ENCODE measurements around the gene TMEM63A.
"Not testable (repeated sequence)": the region's sequence is repeated elsewhere in the genome, so short reads cannot be mapped to it uniquely, and the experiment has no call there.

The TMEM63A gene

DNA sequence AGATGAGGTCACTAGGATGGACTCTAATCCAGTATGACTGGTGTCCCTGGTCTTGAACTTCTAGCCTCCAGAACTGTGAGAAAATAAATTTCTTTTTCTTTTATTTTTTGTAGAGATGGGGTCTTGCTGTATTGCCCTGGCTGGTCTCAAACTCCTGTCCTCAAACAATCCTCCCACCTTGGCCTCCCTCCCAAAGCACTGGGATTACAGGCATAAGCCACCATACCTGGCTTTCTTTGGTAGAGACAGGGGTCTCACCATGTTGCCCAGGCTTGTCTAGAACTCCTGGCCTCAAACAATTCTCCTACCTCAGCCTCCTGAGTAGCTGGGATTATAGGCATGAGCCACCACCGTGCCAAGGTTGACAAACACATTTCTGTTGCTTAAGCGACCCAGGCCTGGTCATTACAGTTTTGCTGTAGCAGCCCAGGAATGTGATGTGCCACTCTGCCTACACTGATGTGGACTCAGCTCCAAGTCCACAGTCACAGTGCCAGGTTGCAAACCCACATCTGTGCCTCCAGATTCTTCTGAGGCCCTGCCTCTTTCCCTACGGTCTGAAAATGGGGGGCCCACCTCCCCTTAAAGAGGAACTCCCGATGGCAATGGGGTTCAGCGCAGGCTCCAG, 25.9 kb upstream of the TMEM63A start:
- DNase-seq, result no peak

DNA sequence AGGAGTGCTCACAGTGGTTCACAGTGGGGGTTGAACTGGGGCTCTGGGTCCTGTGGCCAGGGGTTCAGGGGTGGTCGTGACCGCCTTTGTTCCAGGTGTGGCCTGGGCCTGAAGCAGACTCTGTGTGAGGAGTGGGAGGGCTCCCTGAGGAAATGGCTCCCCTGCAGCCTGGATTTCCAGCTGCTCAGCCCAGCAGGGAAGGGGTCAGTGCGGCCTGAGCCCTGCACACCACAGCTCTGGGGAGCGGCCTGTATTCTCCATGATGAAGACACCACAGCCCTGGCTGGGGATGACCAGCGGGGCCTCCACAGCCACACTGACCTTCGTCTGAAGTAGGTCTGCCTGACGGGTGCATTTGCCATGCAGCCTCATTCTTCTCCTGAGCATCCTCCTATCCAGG, 25.2 kb upstream of the TMEM63A start:
- no peak for DNase-seq

DNA sequence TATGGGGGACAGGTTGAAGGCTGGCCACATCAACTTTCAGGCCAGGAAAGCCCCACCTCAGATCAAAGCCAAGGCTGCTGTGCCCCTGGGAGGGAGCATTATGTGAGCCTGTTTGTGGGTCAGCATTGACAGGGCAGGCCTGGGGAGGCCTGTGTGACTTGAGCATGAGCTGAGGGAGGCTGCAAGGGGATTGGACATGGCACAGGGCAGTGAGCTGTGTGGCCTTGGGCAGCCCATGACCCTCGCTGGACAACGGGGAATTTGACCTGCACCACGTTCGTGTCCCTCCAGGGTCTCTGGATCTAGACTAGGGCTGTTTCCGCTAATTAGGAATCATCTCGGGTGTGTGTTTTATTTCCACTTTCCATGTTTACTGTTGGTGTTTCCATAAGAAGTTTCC, 24.3 kb upstream of the TMEM63A start:
- no peak for DNase-seq

DNA sequence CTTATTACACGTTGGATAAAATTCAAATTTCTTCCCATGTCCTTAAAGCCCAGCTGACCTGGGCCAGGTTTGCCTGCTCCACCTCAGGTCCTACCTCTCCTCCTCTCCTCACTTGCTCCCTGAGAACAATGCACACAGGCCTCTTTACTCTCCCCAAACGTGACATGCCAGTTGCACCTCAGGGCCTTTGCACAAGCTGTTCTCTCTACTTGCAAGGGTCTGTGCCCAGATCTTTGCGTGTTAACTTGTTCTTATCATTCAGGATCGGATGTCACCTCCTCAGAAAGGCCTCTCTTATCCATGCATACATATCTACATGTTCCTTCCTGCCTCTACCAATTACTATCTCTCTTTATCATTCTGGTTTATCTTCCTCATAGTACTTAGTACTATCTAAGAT, 21.4 kb upstream of the TMEM63A start:
- no peak for DNase-seq

DNA sequence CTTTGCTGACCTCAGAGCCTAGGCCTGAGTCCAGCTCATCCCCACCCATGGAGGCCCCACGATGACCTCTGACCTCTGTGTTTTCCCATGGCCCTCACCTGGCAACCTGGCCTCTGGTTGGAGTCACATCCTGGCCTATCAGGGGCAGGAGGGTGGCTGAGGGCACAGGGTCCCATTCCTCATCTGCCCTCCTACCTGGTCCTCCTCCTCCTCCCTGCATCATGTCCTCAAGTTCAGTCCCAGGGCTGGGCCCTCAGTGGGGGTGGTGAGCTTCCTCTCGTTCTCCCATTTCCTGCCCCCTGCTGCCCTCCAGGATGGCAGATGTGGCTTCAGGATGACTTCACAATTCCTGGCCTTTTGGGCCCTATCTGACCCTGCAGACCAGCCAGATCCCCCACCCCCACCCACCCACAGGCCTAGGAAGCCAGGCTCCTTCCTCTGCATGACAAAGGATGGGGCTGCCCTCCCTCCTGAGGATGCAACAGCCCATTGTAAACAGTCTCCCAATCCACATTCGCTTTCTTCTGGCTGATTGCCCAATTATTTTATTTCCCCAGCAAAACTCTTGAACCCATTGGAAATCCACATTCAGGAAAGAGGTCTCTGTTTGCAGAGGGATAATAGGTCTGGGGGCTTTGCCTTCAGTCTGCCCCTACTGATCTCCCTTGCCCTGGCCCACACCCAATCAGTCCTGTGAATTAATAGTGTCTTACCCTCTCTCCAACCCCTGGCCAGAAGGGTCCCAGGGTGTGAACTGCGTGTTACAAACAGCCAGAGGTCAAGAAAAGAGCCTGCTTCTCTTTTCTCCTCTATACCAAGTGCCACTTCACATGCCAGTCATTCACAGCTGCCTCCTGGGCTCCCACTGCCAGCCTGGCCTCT, 17.1 kb upstream of the TMEM63A start:
- DNase-seq, result peak; percentile 33

DNA sequence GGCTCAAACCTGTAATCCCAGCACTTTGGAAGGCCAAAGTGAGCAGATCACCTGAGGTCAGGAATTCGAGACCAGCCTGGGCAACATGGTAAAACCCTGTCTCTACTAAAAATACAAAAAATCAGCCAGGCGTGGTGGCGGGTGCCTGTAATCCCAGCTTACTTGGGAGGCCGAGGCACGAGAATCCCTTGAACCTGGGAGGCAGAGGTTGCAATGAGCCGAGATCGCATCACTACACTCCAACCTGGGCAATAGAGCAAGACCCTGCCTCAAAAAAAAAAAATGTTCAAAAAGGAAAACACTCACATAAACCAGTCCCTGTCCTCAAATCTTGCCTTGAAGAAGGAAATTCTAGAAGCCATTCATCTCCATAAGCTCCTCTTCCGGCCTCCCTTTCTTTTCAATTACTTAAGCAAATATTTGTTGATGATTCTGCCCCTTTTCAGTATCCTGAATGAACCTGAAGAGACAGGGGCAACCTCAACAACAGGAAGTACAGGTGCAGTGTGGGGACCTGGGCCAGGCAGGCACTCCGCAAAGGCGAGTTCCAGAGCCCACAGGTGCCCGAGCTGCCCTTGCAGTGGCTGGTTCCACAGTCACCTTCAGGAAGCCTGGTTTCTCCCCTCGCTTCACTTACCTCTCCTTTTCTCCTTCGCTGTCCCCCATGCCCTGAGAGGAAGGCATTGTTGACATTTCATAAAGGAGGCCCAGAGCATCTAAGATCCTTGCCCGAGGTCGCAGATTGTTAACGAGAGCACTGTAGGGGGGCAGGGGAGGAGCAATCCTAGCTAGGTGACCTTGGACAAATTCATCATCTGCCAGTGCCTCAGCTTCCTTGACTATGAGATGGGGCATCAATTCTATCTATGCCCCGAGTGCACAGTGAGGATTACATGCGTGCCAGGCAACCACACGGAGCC, 15.7 kb upstream of the TMEM63A start:
- DNase-seq, result peak; percentile 89

DNA sequence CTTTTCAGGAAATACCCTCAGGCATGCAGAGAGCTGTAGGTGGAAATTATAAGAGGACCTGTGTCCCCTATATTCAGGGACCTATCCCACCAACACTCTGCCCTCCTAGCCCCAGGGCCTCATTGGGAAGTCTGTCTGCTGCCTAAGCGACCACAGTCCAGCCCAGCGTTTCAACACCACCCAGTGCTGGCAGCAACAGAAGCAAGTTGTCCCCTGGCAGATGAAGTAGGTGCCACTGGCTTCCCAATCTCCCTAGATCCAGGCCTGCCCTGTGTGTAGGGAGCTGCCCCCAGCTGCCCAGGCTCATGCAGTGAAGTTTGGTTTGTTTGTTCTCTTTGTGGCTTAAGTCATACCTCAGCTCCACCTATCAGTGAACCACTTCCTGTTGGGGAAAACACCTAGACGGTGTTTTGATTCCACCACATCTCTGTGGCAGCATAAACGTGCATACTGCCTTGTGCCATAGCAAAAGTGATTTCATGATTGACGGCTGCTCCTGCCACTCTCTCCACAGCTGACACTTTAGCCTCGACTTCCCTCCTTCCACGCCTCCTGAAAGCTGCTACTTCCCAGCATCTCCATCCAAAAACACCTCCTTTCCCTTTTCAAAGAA, 14.9 kb upstream of the TMEM63A start:
- peak; percentile 66 for DNase-seq

DNA sequence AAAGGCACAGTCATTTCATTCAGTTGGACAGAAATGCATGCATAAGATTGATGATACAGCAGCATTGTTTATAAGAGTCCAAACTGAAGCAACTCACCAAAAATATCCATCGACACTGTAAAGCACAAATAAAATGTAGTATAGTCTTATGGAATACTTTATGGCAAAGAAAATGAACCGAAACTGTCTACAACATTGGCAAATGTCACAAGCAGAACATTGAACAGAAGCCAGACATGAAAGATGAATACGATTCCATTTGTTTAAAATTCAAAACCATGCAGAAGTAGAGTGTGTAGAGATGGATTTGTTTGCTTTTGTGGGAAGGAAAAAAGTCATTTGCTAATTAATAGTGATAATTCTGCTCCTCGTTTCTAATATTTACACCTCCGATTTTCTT, 14.3 kb upstream of the TMEM63A start:
- no peak for DNase-seq

DNA sequence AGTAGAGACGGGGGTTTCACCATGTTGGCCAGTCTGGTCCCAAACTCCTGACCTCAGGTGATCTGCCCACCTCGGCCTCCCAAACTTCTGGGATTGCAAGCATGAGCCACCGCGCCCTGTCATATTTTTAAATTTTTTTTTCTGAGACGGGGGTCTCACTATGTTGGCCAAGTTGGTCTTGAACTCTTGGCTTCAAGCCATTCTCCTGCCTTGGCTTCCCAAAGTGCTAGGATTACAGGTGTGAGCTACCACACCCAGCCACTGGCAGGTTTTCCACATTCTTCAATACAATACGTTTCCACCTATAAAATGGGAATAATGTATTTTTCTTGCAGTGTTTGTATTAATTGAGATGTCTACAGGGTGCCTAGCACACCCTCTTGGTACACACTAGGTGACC, 10.1 kb upstream of the TMEM63A start:
- no peak for DNase-seq

DNA sequence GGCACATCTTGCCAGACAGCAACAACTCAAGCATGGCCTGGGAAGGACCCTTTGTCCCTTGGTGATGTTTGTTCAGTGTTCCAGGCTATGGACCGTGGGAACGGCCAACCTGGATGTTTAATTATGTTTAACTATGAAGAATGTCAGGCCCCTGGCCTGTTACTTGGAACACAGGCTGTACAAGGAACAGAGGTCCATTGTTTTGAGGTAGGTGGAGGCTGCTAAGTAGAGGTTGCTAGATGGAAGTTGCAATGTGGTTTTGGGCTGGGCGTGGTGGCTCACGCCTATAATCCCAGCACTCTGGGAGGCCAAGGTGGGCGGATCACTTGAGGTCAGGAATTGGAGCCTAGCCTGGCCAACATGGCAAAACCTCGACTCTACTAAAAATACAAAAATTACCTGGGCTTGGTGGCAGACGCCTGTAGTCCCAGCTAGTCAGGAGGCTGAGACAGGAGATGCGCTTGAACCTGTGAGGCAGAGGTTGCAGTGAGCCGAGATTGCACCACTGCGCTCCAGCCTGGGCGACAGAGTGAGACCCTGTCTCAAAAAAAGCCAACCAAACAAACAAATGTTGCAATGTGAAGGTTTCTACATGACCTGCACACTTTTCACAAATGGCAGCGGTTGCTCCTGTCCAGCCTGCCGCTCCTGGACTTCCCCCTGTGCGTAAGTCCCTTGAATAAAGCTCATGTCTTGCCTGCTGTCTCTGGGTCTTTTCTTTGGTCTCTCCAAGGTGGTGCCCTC, 9.2 kb upstream of the TMEM63A start:
- no peak for DNase-seq

DNA sequence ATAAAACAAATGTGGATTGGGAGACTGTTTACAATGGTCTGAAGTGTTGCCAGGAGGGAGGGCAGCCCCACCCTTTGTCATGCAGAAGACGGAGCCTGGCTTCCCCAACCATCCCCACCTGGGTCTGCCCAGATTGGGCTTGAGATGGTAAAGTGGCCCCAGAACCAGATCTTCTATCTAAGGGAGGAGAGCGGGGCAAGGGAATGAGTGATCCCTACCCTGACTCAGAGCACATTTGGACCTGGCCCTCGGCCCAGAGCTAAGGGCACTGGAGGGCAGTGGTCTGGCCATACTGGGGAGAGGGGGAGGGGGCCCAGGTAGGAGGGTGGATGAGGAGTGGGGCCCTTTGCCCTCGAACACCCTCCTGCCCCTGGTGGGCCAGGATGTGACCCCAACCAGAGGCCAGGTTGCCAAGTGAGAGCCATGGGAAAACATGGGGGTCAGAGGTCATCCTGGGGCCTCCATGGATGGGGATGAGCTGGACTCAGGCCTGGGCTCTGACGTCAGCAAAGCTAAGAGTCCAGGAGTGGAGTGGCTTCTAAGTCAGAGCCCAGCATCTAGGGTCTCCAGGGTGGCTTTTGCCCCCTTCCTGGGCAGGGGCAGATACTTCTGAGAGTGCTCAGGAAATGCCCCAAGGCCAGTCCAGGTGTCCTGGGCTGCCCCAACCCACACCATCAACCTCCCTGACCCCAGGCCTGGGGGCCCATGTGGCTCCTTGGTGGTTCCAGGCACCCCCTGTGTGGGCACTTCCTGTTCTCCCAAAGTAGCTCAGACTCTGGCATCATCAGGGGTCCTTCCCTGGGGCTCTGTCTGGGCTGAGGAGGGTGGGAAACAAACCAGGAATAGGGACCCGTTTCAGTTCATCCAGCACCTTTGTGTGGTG, 8.4 kb upstream of the TMEM63A start:
- DNase-seq, result no peak

DNA sequence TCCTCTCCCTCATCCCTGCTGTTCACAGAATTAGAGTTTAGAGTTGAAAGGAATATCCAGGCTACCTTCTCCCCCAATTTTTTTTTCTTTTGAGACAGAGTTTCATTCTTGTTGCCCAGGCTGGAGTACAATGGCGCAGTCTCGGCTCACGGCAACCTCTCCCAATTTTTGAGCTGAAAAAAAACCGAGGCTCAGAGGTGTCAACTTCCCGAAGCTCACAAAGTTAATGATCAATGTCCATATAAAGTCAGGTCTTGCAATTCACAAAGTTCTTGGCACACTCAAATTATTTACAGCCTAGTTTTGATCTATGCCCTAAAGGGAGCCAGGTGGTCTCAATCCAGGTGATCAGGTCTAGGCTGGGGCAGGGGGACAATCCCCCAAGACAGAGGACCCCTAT, 7.6 kb upstream of the TMEM63A start:
- no peak for DNase-seq

DNA sequence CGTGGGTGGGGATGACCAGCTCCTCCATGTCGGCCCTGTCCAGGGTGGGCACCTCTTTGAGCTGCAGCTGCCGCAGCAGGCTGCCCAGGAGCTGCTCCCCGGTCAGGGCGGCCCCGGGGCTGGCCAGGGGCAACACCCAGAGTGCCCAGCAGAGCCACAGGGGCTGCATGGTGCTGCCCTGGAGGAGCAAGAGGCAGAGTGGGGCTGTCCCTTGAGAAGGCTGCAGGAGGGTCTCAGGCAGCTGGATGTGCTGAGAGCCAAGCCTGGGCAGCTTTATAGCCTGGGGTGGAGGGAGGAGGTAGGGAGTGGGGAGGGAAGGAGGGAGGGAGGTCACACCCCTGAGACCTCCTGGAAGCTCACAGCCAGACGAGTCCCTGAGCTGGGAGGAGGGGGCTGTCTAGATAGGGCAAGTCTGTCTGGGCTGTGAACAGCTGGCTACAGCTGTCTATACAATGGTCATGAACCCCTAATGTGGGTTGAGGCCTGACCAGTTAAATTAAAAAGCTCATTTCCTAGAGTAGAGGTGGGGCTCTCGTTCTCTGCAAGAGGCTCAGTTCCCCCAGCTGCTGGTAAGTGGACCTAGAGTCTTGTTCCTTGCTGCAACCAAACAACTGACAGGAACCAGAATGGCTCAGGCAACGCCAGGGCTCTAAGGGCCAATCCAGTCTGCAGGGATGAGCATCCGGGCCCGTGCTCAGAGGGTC, 6.9 kb upstream of the TMEM63A start, which contains the start of gene LEFTY1:
Gene LEFTY1 (minus strand): TSS at position 249 of the 704 bp plus-strand sequence. CDS start 80 bp downstream, at position 169.
- peak; percentile 39 for DNase-seq

DNA sequence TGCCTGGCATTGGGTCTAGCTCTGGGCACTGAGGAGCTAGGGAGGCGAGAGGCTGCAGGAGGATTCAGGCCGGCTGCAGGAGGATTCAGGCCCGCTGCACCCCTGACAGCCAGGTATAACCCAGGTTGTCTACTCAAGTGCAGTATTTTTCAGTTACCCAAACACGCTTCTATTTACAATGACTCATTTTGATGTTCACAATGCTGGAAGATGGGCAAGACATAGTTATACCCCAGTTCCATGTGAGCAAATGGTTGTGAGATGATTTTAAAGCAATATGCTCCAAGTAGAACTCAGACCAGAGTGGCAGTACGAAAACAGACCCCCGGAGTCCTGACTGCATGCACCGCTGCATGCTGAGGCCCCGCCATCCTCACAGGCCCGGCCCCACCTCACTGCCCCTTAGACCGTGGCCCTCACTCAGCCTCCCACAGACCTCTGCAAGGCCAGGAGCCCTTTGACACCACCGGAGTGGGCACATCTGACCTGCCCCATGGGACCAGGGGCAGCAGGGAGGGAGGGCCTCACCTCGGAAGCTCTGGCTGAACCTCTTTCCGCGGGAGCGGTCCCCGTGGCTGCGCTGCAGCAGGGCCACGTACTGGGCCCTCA, 6.2 kb upstream of the TMEM63A start:
- DNase-seq, result no peak

DNA sequence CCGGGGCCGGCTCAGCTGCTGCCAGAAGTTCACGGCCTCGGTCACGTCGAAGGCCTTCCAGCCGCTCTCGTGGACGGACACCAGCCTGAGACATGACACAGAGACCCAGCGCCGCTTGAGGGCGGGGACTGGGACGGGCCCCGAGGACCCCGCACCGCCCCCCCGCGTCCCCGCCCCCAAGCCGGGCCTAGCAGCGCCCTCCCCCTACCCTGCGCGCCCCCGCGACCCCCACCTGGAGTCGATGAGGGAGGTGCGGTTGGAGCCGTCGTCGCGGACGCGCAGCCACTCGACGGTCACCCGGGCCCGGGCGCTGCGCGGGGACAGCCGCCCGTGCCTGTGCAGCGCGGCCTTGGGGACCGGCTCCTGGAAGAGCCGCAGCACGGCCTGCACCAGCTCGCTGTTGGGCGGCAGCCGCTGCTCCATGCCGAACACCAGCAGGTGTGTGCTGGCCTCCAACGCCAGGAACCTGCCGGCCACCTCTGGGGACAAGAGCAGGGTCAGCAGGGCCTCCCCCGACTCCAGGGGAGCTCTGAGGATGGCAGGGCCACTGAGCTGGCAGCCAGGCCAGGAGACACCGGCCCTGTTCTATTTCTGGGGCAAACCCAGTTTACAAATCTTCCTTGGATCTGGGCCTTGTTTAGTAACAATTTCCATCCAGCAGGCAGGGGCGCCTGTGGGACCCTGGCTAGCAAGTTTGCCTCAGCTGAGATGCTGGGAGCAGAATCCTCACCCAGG, 5.5 kb upstream of the TMEM63A start:
- DNase-seq, result not testable (repeated sequence)

DNA sequence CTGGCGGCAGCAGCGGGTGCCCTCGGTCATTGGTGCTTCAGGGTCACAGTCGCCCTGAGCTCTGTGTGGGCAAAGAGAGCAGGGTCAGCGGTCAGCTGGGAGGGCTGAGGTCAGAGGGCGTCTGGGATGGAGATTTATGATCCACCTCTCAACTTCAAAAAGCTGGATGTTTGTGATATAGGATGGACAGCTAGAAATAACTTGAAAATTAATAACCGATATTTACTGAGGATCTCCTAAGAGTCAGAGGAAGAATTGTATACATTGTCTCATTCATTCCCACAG, 4.8 kb upstream of the TMEM63A start:
- no peak for DNase-seq

DNA sequence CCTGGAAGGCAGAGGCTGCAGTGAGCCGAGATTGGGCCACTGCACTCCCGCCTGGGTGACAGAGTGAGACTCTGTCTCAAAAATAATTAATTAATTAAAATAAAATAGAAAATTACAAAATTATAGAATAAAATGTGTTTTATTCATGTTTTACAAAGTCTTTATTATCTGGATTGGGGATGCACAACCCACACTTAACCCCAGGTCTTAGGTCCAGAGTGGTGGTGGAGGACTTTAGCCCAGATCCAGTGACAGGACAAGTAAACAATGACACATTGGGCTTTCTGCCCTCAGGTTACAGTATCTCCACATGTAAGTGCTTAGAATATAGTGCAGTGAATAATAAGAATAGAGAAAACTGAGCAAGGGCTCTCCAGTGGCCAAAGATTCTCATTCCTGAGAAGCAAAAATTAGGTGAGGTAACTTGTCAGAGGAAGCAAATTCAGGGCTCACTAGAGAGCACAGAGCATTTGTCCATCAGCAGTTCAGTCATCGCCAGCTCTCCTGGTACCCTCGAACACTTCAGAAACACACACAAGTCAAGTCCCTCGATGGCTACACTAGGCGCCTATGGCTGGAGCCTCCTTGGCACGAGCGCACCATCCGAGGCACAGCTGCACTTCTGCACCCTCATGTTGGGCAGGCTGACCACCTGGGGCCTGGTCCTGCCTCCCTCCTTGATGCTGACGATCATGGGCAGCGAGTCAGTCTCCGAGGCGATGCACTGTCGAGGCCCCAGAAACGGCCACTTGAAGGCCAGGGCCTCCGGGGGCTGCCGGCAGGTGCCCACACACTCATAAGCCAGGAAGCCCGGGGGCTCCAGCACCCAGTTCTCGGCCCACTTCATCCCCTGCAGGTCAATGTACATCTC, 4.2 kb upstream of the TMEM63A start:
- DNase-seq, result no peak

DNA sequence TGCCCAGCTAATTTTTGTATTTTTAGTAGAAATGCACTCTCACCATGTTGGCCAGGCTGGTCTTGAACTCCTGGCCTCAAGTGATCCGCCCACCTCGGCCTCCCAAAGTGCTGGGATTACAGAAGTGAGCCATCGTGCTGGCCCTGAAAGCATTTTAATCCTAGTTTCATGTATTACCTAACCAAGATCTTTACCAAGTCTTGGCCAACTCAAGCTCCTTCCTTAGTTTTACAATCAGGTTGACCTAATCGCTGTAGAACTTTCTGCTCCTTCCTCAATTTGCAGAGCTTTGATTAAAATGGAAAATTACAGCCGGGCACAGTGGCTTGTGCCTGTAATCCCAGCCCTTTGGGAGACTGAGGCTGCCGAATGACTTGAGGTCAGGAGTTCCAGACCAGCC, 3.2 kb upstream of the TMEM63A start:
- no peak for DNase-seq

Measured in NCI-H69 (cell line).